Measurements from ENCODE around the gene ITFG2. TPM values are rescaled to one million over a fixed set of nuclear protein-coding genes. Genes with fewer than 3 reads are reported as not detected.
A peak's percentile ranks its signal among the peaks of the same experiment; 100 is the strongest.
"Not testable (repeated sequence)": the region's sequence is repeated elsewhere in the genome, so short reads cannot be mapped to it uniquely, and the experiment has no call there.

ITFG2 gene
- total RNA-seq, 1 experiment from 2014 or later, result 11.8 TPM

DNA sequence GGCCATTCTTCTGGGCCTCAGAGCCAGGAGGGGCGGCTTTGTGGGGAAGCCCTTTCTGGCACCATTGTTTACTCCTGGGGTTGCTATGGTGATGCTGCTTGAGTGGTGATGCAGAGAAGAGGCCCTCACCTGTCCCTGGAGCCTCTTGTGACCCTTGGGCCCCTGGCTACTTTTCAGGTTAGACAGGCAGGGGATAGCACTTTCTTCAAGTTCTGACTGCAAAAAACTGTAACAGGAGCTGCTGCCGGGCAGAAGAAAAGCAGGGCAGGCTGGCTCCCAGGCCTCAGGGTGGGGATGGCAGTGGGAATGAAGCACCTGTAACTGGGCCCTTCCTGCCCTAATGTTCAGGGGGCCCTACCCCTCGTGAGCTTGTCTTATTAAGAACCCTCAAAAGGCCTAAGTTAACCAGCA lies 44.6 kb downstream of the ITFG2 start, which contains the start of gene TEX52:
Gene TEX52 (minus strand): TSS at position 19 of the 411 bp plus-strand sequence. CDS start 13 bp downstream, at position 6.
- H3K27me3 ChIP-seq (ENCODE audit: control insufficient read depth, insufficient read depth, low read length), result no peaks in the 10 kb centered on the region
- peak; percentile 88 for DNase-seq
- peaks cover 12% of the 10 kb centered on the region for H3K36me3 ChIP-seq (replicated peaks; ENCODE audit: control insufficient read depth, insufficient read depth, low read length)
- H3K4me3 ChIP-seq (ENCODE audit: insufficient read depth, low read depth, low read length), result no peak within 1 kb of the TSS

GRCh38 chr12:2857576-2857975 lies 45.1 kb downstream of the ITFG2 start:
- Histone ChIP-seq H3K27me3 (ENCODE audit: control insufficient read depth, insufficient read depth, low read length) (no peaks in the 10 kb centered on the region), H3K4me3 (ENCODE audit: insufficient read depth, low read depth, low read length) (no peak overlapping the region), H3K36me3 (replicated peaks; ENCODE audit: control insufficient read depth, insufficient read depth, low read length) (peaks cover 12% of the 10 kb centered on the region)
- DNase-seq, result no peak

GRCh38 chr12:2858334-2858733 lies 45.9 kb downstream of the ITFG2 start:
- Histone ChIP-seq H3K27me3 (ENCODE audit: control insufficient read depth, insufficient read depth, low read length) (no peaks in the 10 kb centered on the region), H3K36me3 (replicated peaks; ENCODE audit: control insufficient read depth, insufficient read depth, low read length) (peaks cover 17% of the 10 kb centered on the region), H3K4me3 (ENCODE audit: insufficient read depth, low read depth, low read length) (no peak overlapping the region)
- DNase-seq, result no peak

GRCh38 chr12:2858944-2859421 lies 46.5 kb downstream of the ITFG2 start:
- no peak for DNase-seq
- peaks cover 21% of the 10 kb centered on the region for H3K36me3 ChIP-seq (replicated peaks; ENCODE audit: control insufficient read depth, insufficient read depth, low read length)

GRCh38 chr12:2860170-2860569 lies 47.7 kb downstream of the ITFG2 start:
- no peak overlapping the region for H3K4me3 ChIP-seq (ENCODE audit: insufficient read depth, low read depth, low read length)
- DNase-seq, result no peak
- H3K27me3 ChIP-seq (ENCODE audit: control insufficient read depth, insufficient read depth, low read length), result no peaks in the 10 kb centered on the region
- peaks cover 32% of the 10 kb centered on the region for H3K36me3 ChIP-seq (replicated peaks; ENCODE audit: control insufficient read depth, insufficient read depth, low read length)

More at GRCh38 chr12:2858944-2859421, 46.5 kb downstream of the ITFG2 start:
- no peaks in the 10 kb centered on the region for H3K27me3 ChIP-seq (ENCODE audit: control insufficient read depth, insufficient read depth, low read length)
- H3K4me3 ChIP-seq (ENCODE audit: insufficient read depth, low read depth, low read length), result no peak overlapping the region

DNA sequence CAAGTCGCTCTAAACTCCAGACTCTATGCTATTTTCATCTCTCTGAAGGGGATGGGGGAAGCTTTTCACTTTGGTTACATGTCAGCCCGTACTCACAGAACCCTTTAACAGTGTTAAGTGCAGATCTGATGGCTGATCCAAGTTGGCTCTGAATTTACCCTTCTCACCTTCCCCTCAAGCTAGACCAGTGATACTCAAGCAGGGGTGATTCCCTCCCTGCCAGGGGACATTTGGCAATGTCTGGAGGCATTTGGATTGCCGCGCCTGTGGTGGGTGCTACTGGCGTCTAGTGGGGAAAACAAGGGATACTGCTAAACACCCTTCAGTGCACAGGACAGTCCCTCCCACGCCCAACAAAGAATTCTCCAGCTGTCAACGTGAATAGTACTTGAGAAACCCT lies 50.4 kb downstream of the ITFG2 start:
- no peaks in the 10 kb centered on the region for H3K27me3 ChIP-seq (ENCODE audit: control insufficient read depth, insufficient read depth, low read length)
- H3K4me3 ChIP-seq (ENCODE audit: insufficient read depth, low read depth, low read length), result no peak overlapping the region
- peaks cover 48% of the 10 kb centered on the region for H3K36me3 ChIP-seq (replicated peaks; ENCODE audit: control insufficient read depth, insufficient read depth, low read length)
- DNase-seq, result no peak

GRCh38 chr12:2863402-2863801 lies 50.9 kb downstream of the ITFG2 start:
- DNase-seq; H3K27me3 ChIP-seq (ENCODE audit: control insufficient read depth, insufficient read depth, low read length); H3K4me3 ChIP-seq (ENCODE audit: insufficient read depth, low read depth, low read length): not testable (repeated sequence)
- H3K36me3 ChIP-seq (replicated peaks; ENCODE audit: control insufficient read depth, insufficient read depth, low read length), result peaks cover 53% of the 10 kb centered on the region

DNA sequence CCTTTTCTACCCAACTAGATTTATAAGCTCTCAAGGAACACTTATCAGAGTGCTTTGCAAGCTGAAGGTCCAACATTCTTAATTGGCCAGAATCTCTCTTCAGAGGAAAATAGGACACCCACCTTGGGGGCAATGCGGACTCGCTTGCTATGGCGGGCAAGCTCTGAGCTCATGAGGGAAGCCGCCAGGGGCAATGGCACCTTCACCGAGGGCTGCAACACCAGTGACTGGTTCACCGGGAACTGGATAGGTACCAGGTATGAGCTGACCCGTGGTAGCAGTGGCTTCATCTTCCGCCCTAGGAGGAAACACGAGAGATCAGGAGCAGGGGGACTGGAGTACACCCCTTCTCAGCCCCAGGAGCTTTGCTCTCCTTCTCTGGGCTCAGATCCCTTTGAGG lies 51.7 kb downstream of the ITFG2 start:
- peaks cover 52% of the 10 kb centered on the region for H3K36me3 ChIP-seq (replicated peaks; ENCODE audit: control insufficient read depth, insufficient read depth, low read length)
- no peak for DNase-seq
- no peaks in the 10 kb centered on the region for H3K27me3 ChIP-seq (ENCODE audit: control insufficient read depth, insufficient read depth, low read length)
- H3K4me3 ChIP-seq (ENCODE audit: insufficient read depth, low read depth, low read length), result no peak overlapping the region

GRCh38 chr12:2868986-2869632 lies 56.6 kb downstream of the ITFG2 start:
- peaks cover 49% of the 10 kb centered on the region for H3K36me3 ChIP-seq (replicated peaks; ENCODE audit: control insufficient read depth, insufficient read depth, low read length)
- DNase-seq; H3K27me3 ChIP-seq (ENCODE audit: control insufficient read depth, insufficient read depth, low read length); H3K4me3 ChIP-seq (ENCODE audit: insufficient read depth, low read depth, low read length): not testable (repeated sequence)

Other genes with a start within 250 kb of the ITFG2 start
- gene FKBP4, start 17.7 kb upstream of the ITFG2 start, total RNA-seq (2014; rRNA removed; shearing (Covaris generic)), result 143 and 147 TPM in 2 replicates
- not detected in 2 replicates for gene NRIP2, start 22.4 kb downstream of the ITFG2 start, total RNA-seq (2014; rRNA removed; shearing (Covaris generic))
- gene TEX52, start 44.4 kb downstream of the ITFG2 start, total RNA-seq (2014; rRNA removed; shearing (Covaris generic)), result not detected in 2 replicates
- gene FOXM1, start 64.5 kb downstream of the ITFG2 start, total RNA-seq (2014; rRNA removed; shearing (Covaris generic)), result 64.6 and 76.9 TPM in 2 replicates
- 100 and 106 TPM in 2 replicates for gene RHNO1, start 64.6 kb downstream of the ITFG2 start, total RNA-seq (2014; rRNA removed; shearing (Covaris generic))
- 17.2 and 20.2 TPM in 2 replicates for gene TULP3, start 78.2 kb downstream of the ITFG2 start, total RNA-seq (2014; rRNA removed; shearing (Covaris generic))
- 67.7 and 70.9 TPM in 2 replicates for gene TEAD4, start 146.7 kb downstream of the ITFG2 start, total RNA-seq (2014; rRNA removed; shearing (Covaris generic))

Measured in H7 (cell line).